HG03442 (cell line): ENCODE data around the gene NAA15.
A peak's percentile ranks its signal among the peaks of the same experiment; 100 is the strongest.
"Not testable (repeated sequence)": the region's sequence is repeated elsewhere in the genome, so short reads cannot be mapped to it uniquely, and the experiment has no call there.

Experiments used
- ATAC-seq: cut with Tn5 transposase; IDR thresholded peaks from one replicate; pipeline ENCODE4 v1.9.1; 2021; ENCODE audit warnings: mild to moderate bottlenecking, moderate library complexity; ENCODE audit not compliant: unreplicated experiment

NAA15 gene

GRCh38 chr4:139301113-139301820 is at the start of gene NAA15:
Gene NAA15, plus strand, starts transcription at chr4:139301505. Its CDS starts 273 bp downstream, at chr4:139301778.
- peak; percentile 80 for ATAC-seq

- no peak for ATAC-seq
Measured at GRCh38 chr4:139253046-139253445, 48.3 kb upstream of the NAA15 start.

GRCh38 chr4:139253713-139254112 is 47.6 kb upstream of the NAA15 start:
- ATAC-seq = no peak

GRCh38 chr4:139255581-139255980 is 45.7 kb upstream of the NAA15 start:
- not testable (repeated sequence) for ATAC-seq

- ATAC-seq = no peak
Measured at GRCh38 chr4:139256349-139256748, 45.0 kb upstream of the NAA15 start.

GRCh38 chr4:139265654-139266053 is 35.7 kb upstream of the NAA15 start:
- no peak for ATAC-seq

GRCh38 chr4:139266208-139266582 is 35.1 kb upstream of the NAA15 start:
- ATAC-seq = no peak

- ATAC-seq = peak; percentile 92
Measured at GRCh38 chr4:139266583-139267257, 34.6 kb upstream of the NAA15 start.

GRCh38 chr4:139267301-139267700 is 34.0 kb upstream of the NAA15 start:
- no peak for ATAC-seq

- ATAC-seq = no peak
Measured at GRCh38 chr4:139273835-139274234, 27.5 kb upstream of the NAA15 start.

- ATAC-seq = no peak
Measured at GRCh38 chr4:139274790-139275189, 26.5 kb upstream of the NAA15 start.

GRCh38 chr4:139275281-139275735 is 26.0 kb upstream of the NAA15 start:
- no peak for ATAC-seq

GRCh38 chr4:139278485-139278884 is 22.8 kb upstream of the NAA15 start:
- no peak for ATAC-seq

GRCh38 chr4:139278912-139279759 is 22.2 kb upstream of the NAA15 start:
- no peak for ATAC-seq

GRCh38 chr4:139279760-139280620 is 21.3 kb upstream of the NAA15 start, which contains the start of gene MGARP:
Gene MGARP, minus strand, starts transcription at chr4:139280225. Its CDS starts 67 bp downstream, at chr4:139280158.
- no peak for ATAC-seq

- no peak for ATAC-seq
Measured at GRCh38 chr4:139282065-139282720, 19.1 kb upstream of the NAA15 start.

GRCh38 chr4:139282721-139283075 is 18.6 kb upstream of the NAA15 start:
- ATAC-seq = no peak

- no peak for ATAC-seq
Measured at GRCh38 chr4:139286186-139286698, 15.1 kb upstream of the NAA15 start.

GRCh38 chr4:139295206-139295941 is 5.9 kb upstream of the NAA15 start:
- peak; percentile 91 for ATAC-seq
